NCI-H187 treated with DMSO at 0.1 percent for 48 hours (cell line): Measurements from ENCODE around the gene ACTG2.
"Not testable (repeated sequence)": the region's sequence is repeated elsewhere in the genome, so short reads cannot be mapped to it uniquely, and the experiment has no call there.

Experiments used
- DNase-seq: peaks from one replicate; lab custom pipeline; 2025; lab: John Stamatoyannopoulos, UW

ACTG2 gene

GRCh38 chr2:73893764-73894474, 1.1 kb downstream of the ACTG2 start:
- no peak for DNase-seq

GRCh38 chr2:73894475-73894850, 1.7 kb downstream of the ACTG2 start:
- DNase-seq, result no peak

GRCh38 chr2:73894877-73895276, 2.1 kb downstream of the ACTG2 start:
- no peak for DNase-seq

GRCh38 chr2:73895473-73895872, 2.7 kb downstream of the ACTG2 start:
- DNase-seq, result no peak

- no peak for DNase-seq
Observed at GRCh38 chr2:73896362-73897239, 3.8 kb downstream of the ACTG2 start.

- DNase-seq, result no peak
Observed at GRCh38 chr2:73897240-73897583, 4.4 kb downstream of the ACTG2 start.

GRCh38 chr2:73897934-73898333, 5.1 kb downstream of the ACTG2 start:
- no peak for DNase-seq

- no peak for DNase-seq
Observed at GRCh38 chr2:73899801-73900336, 7.1 kb downstream of the ACTG2 start.

- DNase-seq, result no peak
Observed at GRCh38 chr2:73901143-73901542, 8.3 kb downstream of the ACTG2 start.

- no peak for DNase-seq
Observed at GRCh38 chr2:73902284-73902683, 9.5 kb downstream of the ACTG2 start.

GRCh38 chr2:73903313-73903712, 10.5 kb downstream of the ACTG2 start:
- no peak for DNase-seq

GRCh38 chr2:73903949-73904613, 11.3 kb downstream of the ACTG2 start:
- not testable (repeated sequence) for DNase-seq

- DNase-seq, result no peak
Observed at GRCh38 chr2:73904952-73905351, 12.1 kb downstream of the ACTG2 start.

GRCh38 chr2:73906847-73907505, 14.2 kb downstream of the ACTG2 start:
- DNase-seq, result no peak

GRCh38 chr2:73907840-73908452, 15.1 kb downstream of the ACTG2 start:
- peak; percentile 37 for DNase-seq

- DNase-seq, result no peak
Observed at GRCh38 chr2:73908689-73909652, 16.2 kb downstream of the ACTG2 start.

- no peak for DNase-seq
Observed at GRCh38 chr2:73910873-73911547, 18.2 kb downstream of the ACTG2 start.

GRCh38 chr2:73911548-73912208, 18.9 kb downstream of the ACTG2 start:
- DNase-seq, result no peak

GRCh38 chr2:73913414-73914054, 20.7 kb downstream of the ACTG2 start:
- no peak for DNase-seq
